Heart left ventricle (tissue), 16 donors: ENCODE data around the gene CPNE7. TPM values are rescaled to one million over a fixed set of nuclear protein-coding genes. Genes with fewer than 3 reads are reported as not detected.
A peak's percentile ranks its signal among the peaks of the same experiment; 100 is the strongest.

Source experiments
- ATAC-seq, 4 donors: fragments of 200-7000 bp; cut with Tn5 transposase; one replicate each; pipeline ENCODE4 v1.9.1; 2020 to 2022; ENCODE audit warnings: moderate library complexity in 4 of 4, mild to moderate bottlenecking in 3 of 4, moderate number of reproducible peaks in 1 of 4
- DNase-seq, 5 donors: peaks; one replicate each; pipeline ENCODE4 v3.0.0-alpha.2; 2020
- H3K27ac ChIP-seq, 12 donors: fragments of 200-600 bp; sonication (generic) in 4 of 12; one replicate each; pipeline versions ENCODE4 v1.5.0 to v1.8.0; 2016 to 2022; ENCODE audit warnings: mild to moderate bottlenecking in 2 of 12
- H3K27me3 ChIP-seq, 9 donors: fragments of 200-600 bp; sonication (generic) in 2 of 9; one replicate each; pipeline versions ENCODE4 v1.5.1 to v1.8.0; 2016 to 2022; ENCODE audit warnings: mild to moderate bottlenecking in 3 of 9
- H3K36me3 ChIP-seq, 9 donors: fragments of 200-600 bp; sonication (generic) in 2 of 9; one replicate each; pipeline versions ENCODE4 v1.5.0 to v1.8.0; 2018 to 2022; ENCODE audit warnings: mild to moderate bottlenecking in 2 of 9
- H3K4me1 ChIP-seq, 12 donors: fragments of 200-600 bp; sonication (generic) in 4 of 12; one replicate each; pipeline versions ENCODE4 v1.5.0 to v1.8.0; 2016 to 2022; ENCODE audit warnings: mild to moderate bottlenecking in 3 of 12
- H3K4me3 ChIP-seq, 12 donors: fragments of 200-600 bp; sonication (generic) in 4 of 12; one replicate each; pipeline versions ENCODE4 v1.5.0 to v1.8.0; 2017 to 2022; ENCODE audit warnings: mild to moderate bottlenecking in 9 of 12, moderate library complexity in 4 of 12
- H3K9me3 ChIP-seq, 12 donors: fragments of 200-600 bp; sonication (generic) in 4 of 12; one replicate each; pipeline versions ENCODE4 v1.5.0 to v1.8.0; 2016 to 2022; ENCODE audit warnings: mild to moderate bottlenecking in 1 of 12
- CTCF ChIP-seq, 12 donors: fragments of 200-600 bp; sonication (generic) in 4 of 12; IDR thresholded peaks; one replicate each; pipeline versions ENCODE4 v1.5.0 to v1.8.0; 2018 to 2022; ENCODE audit warnings: antibody characterized with exemption in 12 of 12, mild to moderate bottlenecking in 5 of 12
- POLR2A ChIP-seq, 2 donors: fragments of 450-650 bp; IDR thresholded peaks; one replicate each; pipeline ENCODE4 v1.6.1; 2017; ENCODE audit warnings: antibody characterized with exemption in 2 of 2, mild to moderate bottlenecking in 2 of 2, moderate library complexity in 2 of 2
- WGBS, 4 donors: extraction: QIAGEN DNeasy Blood & Tissue Kit in 2 of 4; methylation state at CpG; one replicate each; pipeline versions ENCODE4 v1.1.5 to v1.1.7; 2013 to 2018; 5-methylcytosine and 5-hydroxymethylcytosine counted together
- intact Hi-C, 10 donors: fragments of 100-400 bp; cut with DNase I; formaldehyde crosslinking; loops; one replicate each; pipeline versions ENCODE4 v1.11.1 to v1.14.2; 2022
- polyA plus RNA-seq, 2 donors: library from polyadenylated mRNA; stranded (reverse); fragments of 200-250 nt; gene quantifications; one replicate each; pipeline ENCODE4 v1.2.3, GENCODE V29; 2013
- total RNA-seq, 9 donors: library from RNA; depleted of rRNA in 2 of 9; stranded (reverse); fragments of >200 nt in 2 of 9; fragmentation: NEBNext Ultra II Directional in 3 of 9; extraction: Animal tissue kit (Norgen Biotek cat#: 25700) in 3 of 9; gene quantifications; one replicate each; pipeline versions ENCODE4 v1.1.0 to v1.2.4, GENCODE V29; 2016 to 2023
- donor health status: ischemic (EF 13 %, LVEDD 7.1; RV severe dilation, severe dysfunction).
- donor health status: healthy with polysubstance abuse.
- donor health status: DM: no; HTN: yes; CAD: no.
- donor health status: DM: no; HTN: no; CAD: no.
- donor health status: ischemic (EF 25% LVEDD 6.9; RV normal size, moderate dysfunction).
- donor health status: ischemic (EF 25% LVEDD 5.7; RV mildly dilated, moderate dysfunction).
- donor health status: healthy.
- donor health status: DM: yes; HTN: yes; CAD: no.
- donor health status: ischemic (EF 35%, LVEDD 5.7; RV mildly dilated, moderate dysfunction).
- donor health status: nonischemic (EF 11% LVEDD 7.7; RV severe dilation, severe dysfunction).
- donor health status: DM: yes; HTN: yes; CAD: no.
- donor health status: PGD.
- donor health status: ischemic (EF 29% LVEDD 5.4; RV normal size, mild dysfunction).
- donor health status: nonischemic (EF 23%, LVEDD 6.1; RV moderate dilation, normal function).

CPNE7 gene
- total and polyA plus RNA-seq, 11 donors: 0.20 to 0.50 TPM; not detected in 9

GRCh38 chr16:89573826-89574680 lies 1.5 kb upstream of the CPNE7 start:
- ATAC-seq (peak in 1 of 4 donors; percentile 9), DNase-seq (no peak)
- TF ChIP-seq POLR2A (IDR thresholded peaks at IDR 0.05): no peak
- TF ChIP-seq CTCF (IDR thresholded peaks at IDR 0.05): no peak
- H3K27ac ChIP-seq: no peak overlapping the region
- peak overlapping the region in 10 of 12 donors; percentile 13 to 48 (median 38) for H3K4me3 ChIP-seq
- H3K9me3 ChIP-seq: no peaks in the 10 kb centered on the region
- intact Hi-C loops: loop anchor here in 5 of 10 donors (2.0 to 10.0 kb wide), 3 partner anchors 67 to 71 kb away; no protein-coding TSS in a partner anchor
- H3K36me3 ChIP-seq: no peaks in the 10 kb centered on the region
- H3K27me3 ChIP-seq: peaks cover 26 to 77% (median 42%) of the 10 kb centered on the region in 9 donors
- H3K4me1 ChIP-seq: peaks cover 4 to 27% (median 14%) of the 10 kb centered on the region in 12 donors
- WGBS, 4 donors: 55 to 69% (median 60%) methylated on average over 19 to 31 of the region's 31 CpGs

GRCh38 chr16:89574681-89575246 lies 794 bp upstream of the CPNE7 start:
- peak in 1 of 5 donors; percentile 46 for DNase-seq
- TF ChIP-seq POLR2A (IDR thresholded peaks at IDR 0.05): no peak
- TF ChIP-seq CTCF (IDR thresholded peaks at IDR 0.05): peak; percentile 22 to 75 (median 57)
- WGBS, 4 donors: 1 to 8% (median 2%) methylated on average over 12 to 55 of the region's 55 CpGs
- intact Hi-C loops: loop anchor here in 5 of 10 donors (2.0 to 10.0 kb wide), 3 partner anchors 66 to 70 kb away; no protein-coding TSS in a partner anchor
- H3K4me1 ChIP-seq: peaks cover 4 to 27% (median 14%) of the 10 kb centered on the region in 12 donors
- no peaks in the 10 kb centered on the region for H3K9me3 ChIP-seq
- peak overlapping the region; percentile 13 to 48 (median 34) for H3K4me3 ChIP-seq
- ATAC-seq: peak in 3 of 4 donors; percentile 52 to 80 (median 67)
- no peaks in the 10 kb centered on the region for H3K36me3 ChIP-seq
- H3K27me3 ChIP-seq: peaks cover 26 to 70% (median 39%) of the 10 kb centered on the region in 9 donors
- H3K27ac ChIP-seq: no peak overlapping the region

- H3K27ac ChIP-seq: no peak overlapping the region
- TF ChIP-seq CTCF (IDR thresholded peaks at IDR 0.05) (no peak), POLR2A (IDR thresholded peaks at IDR 0.05) (no peak)
- ATAC-seq (no peak), DNase-seq (no peak)
- intact Hi-C loops: loop anchor here in 1 of 10 donors (10.0 kb wide), 1 partner anchor 68 kb away; no protein-coding TSS in a partner anchor
- peak overlapping the region in 4 of 12 donors; percentile 19 to 45 (median 32) for H3K4me3 ChIP-seq
- H3K27me3 ChIP-seq: peaks cover 23 to 59% (median 33%) of the 10 kb centered on the region in 9 donors
- H3K36me3 ChIP-seq: no peaks in the 10 kb centered on the region
- H3K9me3 ChIP-seq: no peaks in the 10 kb centered on the region
- H3K4me1 ChIP-seq: peaks cover 4 to 27% (median 14%) of the 10 kb centered on the region in 12 donors
- 12 to 19% (median 15%) methylated on average over 45 to 89 of the region's 89 CpGs for WGBS, 4 donors
These were observed 846 bp downstream of the CPNE7 start for GRCh38 chr16:89576153-89577054.
